Spleen (tissue), 7 donors: ENCODE measurements around the gene EFNA3.

ENCODE experiments used
- CTCF ChIP-seq, 11 experiments: fragments of 200-600 bp in 7 of 11; fragments of 450-650 bp in 4 of 11; sonication (generic) in 4 of 11; IDR thresholded peaks in 8 of 11; conservative IDR thresholded peaks in 3 of 11; 1 replicate in 7 of 11; 2 replicates in 4 of 11; pipeline versions ENCODE4 v1.4.0 to v1.8.0; 2016 to 2021; ENCODE audit warnings: antibody characterized with exemption in 11 of 11, inconsistent platforms in 4 of 11, mild to moderate bottlenecking in 1 of 11
- POLR2AphosphoS5 ChIP-seq, 3 donors: sonication (generic); formaldehyde crosslinking; IDR thresholded peaks; one replicate each; pipeline ENCODE4 v1.5.1; 2017; ENCODE audit warnings: antibody characterized with exemption in 3 of 3
- donor health status: DM: no; HTN: no; CAD: no; lungs with moderate emphysema.
- donor health status: DM: no; HTN: no; CAD: no.
- donor health status: DM: no; HTN: no; CAD: no.

- TF ChIP-seq POLR2AphosphoS5 (IDR thresholded peaks at IDR 0.05), result no peak
- no peak for TF ChIP-seq CTCF (IDR thresholded peaks at IDR 0.05 in 8 of 11, conservative IDR thresholded peaks at IDR 0.05 in 3 of 11)
Measured at GRCh38 chr1:155064832-155065429, 13.7 kb upstream of the EFNA3 start.
